Measurements from ENCODE around the gene CCNL2.
"Not testable (repeated sequence)": the region's sequence is repeated elsewhere in the genome, so short reads cannot be mapped to it uniquely, and the experiment has no call there.

- TF ChIP-seq, protein P1, sequence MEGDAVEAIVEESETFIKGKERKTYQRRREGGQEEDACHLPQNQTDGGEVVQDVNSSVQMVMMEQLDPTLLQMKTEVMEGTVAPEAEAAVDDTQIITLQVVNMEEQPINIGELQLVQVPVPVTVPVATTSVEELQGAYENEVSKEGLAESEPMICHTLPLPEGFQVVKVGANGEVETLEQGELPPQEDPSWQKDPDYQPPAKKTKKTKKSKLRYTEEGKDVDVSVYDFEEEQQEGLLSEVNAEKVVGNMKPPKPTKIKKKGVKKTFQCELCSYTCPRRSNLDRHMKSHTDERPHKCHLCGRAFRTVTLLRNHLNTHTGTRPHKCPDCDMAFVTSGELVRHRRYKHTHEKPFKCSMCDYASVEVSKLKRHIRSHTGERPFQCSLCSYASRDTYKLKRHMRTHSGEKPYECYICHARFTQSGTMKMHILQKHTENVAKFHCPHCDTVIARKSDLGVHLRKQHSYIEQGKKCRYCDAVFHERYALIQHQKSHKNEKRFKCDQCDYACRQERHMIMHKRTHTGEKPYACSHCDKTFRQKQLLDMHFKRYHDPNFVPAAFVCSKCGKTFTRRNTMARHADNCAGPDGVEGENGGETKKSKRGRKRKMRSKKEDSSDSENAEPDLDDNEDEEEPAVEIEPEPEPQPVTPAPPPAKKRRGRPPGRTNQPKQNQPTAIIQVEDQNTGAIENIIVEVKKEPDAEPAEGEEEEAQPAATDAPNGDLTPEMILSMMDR (IDR thresholded peaks at IDR 0.05), result not testable (repeated sequence)
- not testable (repeated sequence) for TF ChIP-seq POLR2A (IDR thresholded peaks at IDR 0.05)
Observed at GRCh38 chr1:1410238-1410637, 11.1 kb upstream of the CCNL2 start.

All from right lobe of liver (tissue), 4 donors.